ENCODE measurements around the gene RBM33.

The RBM33 gene

DNA sequence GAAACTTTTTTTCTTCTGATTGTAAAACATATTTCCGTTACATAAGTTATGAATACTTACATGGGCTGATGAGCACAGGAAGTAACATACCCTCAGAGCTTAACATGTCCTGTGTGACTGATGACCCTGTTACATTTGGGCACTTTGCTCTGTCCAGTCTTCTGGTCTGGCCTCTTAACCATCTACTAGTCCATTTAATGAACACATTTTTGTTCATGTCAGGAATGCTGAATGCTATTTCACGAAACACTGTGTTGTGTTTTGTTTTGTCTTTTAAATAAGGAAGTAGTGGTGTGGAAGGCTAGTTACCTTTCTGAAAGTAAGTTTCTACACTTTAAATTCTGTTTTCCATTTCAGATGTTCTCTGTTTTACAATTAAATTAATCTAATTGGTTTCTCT lies 77.7 kb downstream of the RBM33 start:
- peaks cover 27% of the 10 kb centered on the region; the same call in 1 of the 2 replicates for H3K79me2 ChIP-seq (ENCODE audit: insufficient read depth, low read depth)
- H3K27ac ChIP-seq = no peak overlapping the region
- H3K36me3 ChIP-seq (ENCODE audit: insufficient read depth) = no peaks in the 10 kb centered on the region
- no peaks in the 10 kb centered on the region for H3K27me3 ChIP-seq (ENCODE audit: insufficient read depth, low read depth)
- H3K4me2 ChIP-seq = no peak overlapping the region
- H2AFZ ChIP-seq (ENCODE audit: low read depth) = no peak overlapping the region
- H3K9ac ChIP-seq = no peak overlapping the region
- H3K4me1 ChIP-seq (ENCODE audit: low read depth, poor library complexity, severe bottlenecking) = no peaks in the 10 kb centered on the region
- no peak overlapping the region for H3K4me3 ChIP-seq (IDR thresholded peaks at IDR 0.05; ENCODE audit: insufficient read depth, low read depth, low read length)
- H4K20me1 ChIP-seq (ENCODE audit: insufficient read depth) = peaks cover 9% of the 10 kb centered on the region; the same call in 1 of the 2 replicates
- TF ChIP-seq, protein P1, sequence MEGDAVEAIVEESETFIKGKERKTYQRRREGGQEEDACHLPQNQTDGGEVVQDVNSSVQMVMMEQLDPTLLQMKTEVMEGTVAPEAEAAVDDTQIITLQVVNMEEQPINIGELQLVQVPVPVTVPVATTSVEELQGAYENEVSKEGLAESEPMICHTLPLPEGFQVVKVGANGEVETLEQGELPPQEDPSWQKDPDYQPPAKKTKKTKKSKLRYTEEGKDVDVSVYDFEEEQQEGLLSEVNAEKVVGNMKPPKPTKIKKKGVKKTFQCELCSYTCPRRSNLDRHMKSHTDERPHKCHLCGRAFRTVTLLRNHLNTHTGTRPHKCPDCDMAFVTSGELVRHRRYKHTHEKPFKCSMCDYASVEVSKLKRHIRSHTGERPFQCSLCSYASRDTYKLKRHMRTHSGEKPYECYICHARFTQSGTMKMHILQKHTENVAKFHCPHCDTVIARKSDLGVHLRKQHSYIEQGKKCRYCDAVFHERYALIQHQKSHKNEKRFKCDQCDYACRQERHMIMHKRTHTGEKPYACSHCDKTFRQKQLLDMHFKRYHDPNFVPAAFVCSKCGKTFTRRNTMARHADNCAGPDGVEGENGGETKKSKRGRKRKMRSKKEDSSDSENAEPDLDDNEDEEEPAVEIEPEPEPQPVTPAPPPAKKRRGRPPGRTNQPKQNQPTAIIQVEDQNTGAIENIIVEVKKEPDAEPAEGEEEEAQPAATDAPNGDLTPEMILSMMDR (conservative IDR thresholded peaks at IDR 0.05; ENCODE audit: low read depth, low read length) = no peak

DNA sequence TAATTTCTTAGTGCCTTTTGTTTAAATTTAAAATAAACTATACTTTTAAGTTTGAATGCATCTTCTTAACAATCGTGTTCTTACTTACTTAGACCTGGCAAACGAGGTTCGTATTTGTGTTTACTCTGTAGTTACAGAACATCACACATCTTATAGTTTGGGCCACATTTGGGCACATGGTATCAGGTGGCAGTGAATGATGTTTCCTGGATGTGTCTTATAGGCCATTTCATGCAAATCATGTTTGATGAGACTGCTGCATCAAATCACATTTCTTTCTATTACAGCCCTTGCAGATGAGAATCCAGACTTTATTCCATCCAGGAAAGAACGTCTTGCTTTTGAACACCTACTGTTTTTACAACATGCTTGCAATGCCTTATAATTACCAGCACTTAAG lies 78.5 kb downstream of the RBM33 start:
- Histone ChIP-seq H3K79me2 (ENCODE audit: insufficient read depth, low read depth) (peaks cover 27% of the 10 kb centered on the region; the same call in 1 of the 2 replicates), H3K4me1 (ENCODE audit: low read depth, poor library complexity, severe bottlenecking) (no peaks in the 10 kb centered on the region), H3K27ac (no peak overlapping the region), H2AFZ (ENCODE audit: low read depth) (no peak overlapping the region), H3K4me2 (no peak overlapping the region), H4K20me1 (ENCODE audit: insufficient read depth) (peaks cover 9% of the 10 kb centered on the region; the same call in 1 of the 2 replicates), H3K4me3 (IDR thresholded peaks at IDR 0.05; ENCODE audit: insufficient read depth, low read depth, low read length) (no peak overlapping the region), H3K36me3 (ENCODE audit: insufficient read depth) (no peaks in the 10 kb centered on the region), H3K9ac (no peak overlapping the region), H3K27me3 (ENCODE audit: insufficient read depth, low read depth) (no peaks in the 10 kb centered on the region)
- TF ChIP-seq, protein P1 (conservative IDR thresholded peaks at IDR 0.05; ENCODE audit: low read depth, low read length) = no peak

DNA sequence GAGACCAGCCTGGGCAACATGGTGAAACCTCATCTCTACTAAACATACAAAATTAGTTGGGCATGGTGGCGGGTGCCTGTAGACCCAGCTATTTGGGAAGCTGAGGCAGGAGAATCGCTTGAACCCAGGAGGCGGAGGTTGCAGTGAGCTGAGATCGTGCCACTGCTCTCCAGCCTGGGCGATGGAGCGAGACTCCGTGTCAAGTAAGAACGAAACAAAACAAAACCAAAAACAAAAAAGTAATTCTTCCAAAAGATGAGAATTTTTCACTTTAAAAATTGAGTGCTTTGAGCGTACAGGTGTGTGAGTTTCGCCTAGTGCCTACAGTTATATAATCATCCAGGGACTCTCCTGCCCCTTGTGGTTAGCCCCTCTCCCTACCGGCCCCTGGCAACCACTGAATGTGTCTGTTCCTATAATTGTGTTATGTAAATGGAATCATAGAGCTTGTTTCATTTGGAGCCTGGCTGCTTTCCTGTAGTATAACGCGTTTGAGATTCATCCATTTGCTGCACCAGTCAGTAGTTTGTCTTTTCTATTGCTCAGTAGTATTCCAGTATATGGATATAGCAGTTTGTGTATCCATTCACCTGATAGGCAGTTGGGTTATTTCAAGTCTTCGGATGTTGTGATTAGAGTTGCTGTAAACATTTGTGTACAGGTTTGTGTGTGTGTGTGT lies 80.0 kb downstream of the RBM33 start:
- Histone ChIP-seq H3K4me1 (ENCODE audit: low read depth, poor library complexity, severe bottlenecking) (no peaks in the 10 kb centered on the region), H3K79me2 (ENCODE audit: insufficient read depth, low read depth) (peaks cover 21% of the 10 kb centered on the region; the same call in 1 of the 2 replicates), H2AFZ (ENCODE audit: low read depth) (no peak overlapping the region), H3K9ac (no peak overlapping the region), H3K4me3 (IDR thresholded peaks at IDR 0.05; ENCODE audit: insufficient read depth, low read depth, low read length) (no peak overlapping the region), H3K36me3 (ENCODE audit: insufficient read depth) (no peaks in the 10 kb centered on the region), H3K27me3 (ENCODE audit: insufficient read depth, low read depth) (no peaks in the 10 kb centered on the region), H3K27ac (no peak overlapping the region), H3K4me2 (no peak overlapping the region), H4K20me1 (ENCODE audit: insufficient read depth) (peaks cover 9% of the 10 kb centered on the region; the same call in 1 of the 2 replicates)
- TF ChIP-seq, protein P1 (conservative IDR thresholded peaks at IDR 0.05; ENCODE audit: low read depth, low read length) = no peak

DNA sequence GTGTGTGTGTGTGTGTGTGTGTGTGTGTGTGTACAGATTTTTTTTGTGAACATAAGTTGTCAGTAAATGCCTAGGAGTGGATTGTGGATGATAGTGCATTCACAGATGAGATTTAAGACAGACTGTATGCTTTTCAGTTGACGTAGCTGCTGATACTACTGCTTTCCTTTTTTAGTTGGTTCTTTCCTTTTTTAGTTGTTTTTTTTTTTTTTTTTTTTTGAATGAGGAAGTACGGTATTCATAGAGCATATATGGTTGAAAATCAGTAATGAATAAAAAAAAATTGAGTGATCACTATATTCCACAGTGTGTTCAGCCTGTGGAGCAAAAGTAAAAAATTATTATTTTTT lies 80.5 kb downstream of the RBM33 start:
- Histone ChIP-seq H3K4me3 (IDR thresholded peaks at IDR 0.05; ENCODE audit: insufficient read depth, low read depth, low read length) (no peak overlapping the region), H3K36me3 (ENCODE audit: insufficient read depth) (no peaks in the 10 kb centered on the region), H3K79me2 (ENCODE audit: insufficient read depth, low read depth) (peaks cover 20% of the 10 kb centered on the region; the same call in 1 of the 2 replicates), H4K20me1 (ENCODE audit: insufficient read depth) (peaks cover 9% of the 10 kb centered on the region; the same call in 1 of the 2 replicates), H3K27ac (no peak overlapping the region), H3K27me3 (ENCODE audit: insufficient read depth, low read depth) (no peaks in the 10 kb centered on the region), H3K9ac (no peak overlapping the region), H3K4me2 (no peak overlapping the region), H3K4me1 (ENCODE audit: low read depth, poor library complexity, severe bottlenecking) (no peaks in the 10 kb centered on the region), H2AFZ (ENCODE audit: low read depth) (no peak overlapping the region)
- TF ChIP-seq, protein P1 (conservative IDR thresholded peaks at IDR 0.05; ENCODE audit: low read depth, low read length) = no peak

All from KMS-11 (cell line).